ENCODE results near the gene GLTP.

GRCh38 chr12:109845824-109846205, 34.5 kb downstream of the GLTP start:
- TF ChIP-seq, protein P1, sequence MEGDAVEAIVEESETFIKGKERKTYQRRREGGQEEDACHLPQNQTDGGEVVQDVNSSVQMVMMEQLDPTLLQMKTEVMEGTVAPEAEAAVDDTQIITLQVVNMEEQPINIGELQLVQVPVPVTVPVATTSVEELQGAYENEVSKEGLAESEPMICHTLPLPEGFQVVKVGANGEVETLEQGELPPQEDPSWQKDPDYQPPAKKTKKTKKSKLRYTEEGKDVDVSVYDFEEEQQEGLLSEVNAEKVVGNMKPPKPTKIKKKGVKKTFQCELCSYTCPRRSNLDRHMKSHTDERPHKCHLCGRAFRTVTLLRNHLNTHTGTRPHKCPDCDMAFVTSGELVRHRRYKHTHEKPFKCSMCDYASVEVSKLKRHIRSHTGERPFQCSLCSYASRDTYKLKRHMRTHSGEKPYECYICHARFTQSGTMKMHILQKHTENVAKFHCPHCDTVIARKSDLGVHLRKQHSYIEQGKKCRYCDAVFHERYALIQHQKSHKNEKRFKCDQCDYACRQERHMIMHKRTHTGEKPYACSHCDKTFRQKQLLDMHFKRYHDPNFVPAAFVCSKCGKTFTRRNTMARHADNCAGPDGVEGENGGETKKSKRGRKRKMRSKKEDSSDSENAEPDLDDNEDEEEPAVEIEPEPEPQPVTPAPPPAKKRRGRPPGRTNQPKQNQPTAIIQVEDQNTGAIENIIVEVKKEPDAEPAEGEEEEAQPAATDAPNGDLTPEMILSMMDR (IDR thresholded peaks at IDR 0.05; ENCODE audit: low read length): no peak
- TF ChIP-seq EZH2 (optimal IDR thresholded peaks at IDR 0.05; ENCODE audit: low read depth, low read length): no peak
- no peak for TF ChIP-seq EZH2phosphoT487 (IDR thresholded peaks at IDR 0.05; ENCODE audit: low read length)

Data from MM.1S (cell line).